HepG2 (cell line): ENCODE measurements around the gene MYO7A. TPM values are rescaled to one million over a fixed set of nuclear protein-coding genes. Genes with fewer than 3 reads are reported as not detected.

Experiments used
- ATAC-seq: fragments of 200-7000 bp; cut with Tn5 transposase; 3 replicates; pipeline ENCODE4 v1.9.1; 2020; ENCODE audit warnings: mild to moderate bottlenecking, moderate library complexity
- BruUV-seq: library from RNA; stranded (reverse); fragments of 400-500 nt; replicated peaks from 2 replicates; lab custom pipeline; 2021; lab: Mats Ljungman, UMichigan
- CTCF ChIA-PET: fragments of 300-600 bp; formaldehyde crosslinking; extraction: SDS; loops from one replicate; lab custom pipeline; 2021; ENCODE audit warnings: low total read pairs, inconsistent platforms, low intra/inter-chr PET ratio; lab: Yijun Ruan, JAX
- POLR2A ChIA-PET: fragments of 350-600 bp; sonication (Branson Sonifier 250); formaldehyde crosslinking; loops from one replicate; lab custom pipeline; 2020; ENCODE audit warnings: antibody characterized with exemption, inconsistent platforms; lab: Yijun Ruan, JAX
- DNase-seq: peaks from one replicate; pipeline ENCODE4 v3.0.0-alpha.2; 2015; ENCODE audit warnings: low spot score
- FAIRE-seq: peaks from 3 replicates; lab custom pipeline; 2011; peaks lifted over from hg19 to GRCh38; lab: Jason Lieb, UNC
- H2AFZ ChIP-seq: one replicate; pipeline ENCODE4 v1.6.1; 2011; ENCODE audit warnings: low read length, inconsistent platforms
- H3K27ac ChIP-seq: fragments of 300-600 bp; 3 replicates; pipeline ENCODE4 v1.8.0; 2011; ENCODE audit warnings: mixed run types, mild to moderate bottlenecking, mixed read lengths, low read length, inconsistent platforms; ENCODE audit not compliant: insufficient read depth; ENCODE audit errors: extremely low read length
- H3K27me3 ChIP-seq, 2 experiments: fragments of 200-600 bp in 1 of 2; 2 replicates in 1 of 2; 3 replicates in 1 of 2; pipeline versions ENCODE4 v1.6.0 to v1.8.0; 2011; ENCODE audit warnings: low read length in 2 of 2, mild to moderate bottlenecking in 2 of 2, moderate library complexity in 2 of 2, inconsistent platforms in 1 of 2; ENCODE audit not compliant: insufficient read depth in 2 of 2, control insufficient read depth in 1 of 2
- H3K36me3 ChIP-seq, 2 experiments: fragments of 200-600 bp in 1 of 2; replicated peaks in 1 of 2; 2 replicates in 1 of 2; 3 replicates in 1 of 2; pipeline versions ENCODE4 v1.5.1 to v1.8.0; 2011; ENCODE audit warnings: low read length in 2 of 2, inconsistent platforms in 1 of 2; ENCODE audit not compliant: insufficient read depth in 2 of 2, control insufficient read depth in 1 of 2
- H3K4me1 ChIP-seq: 2 replicates; pipeline ENCODE4 v1.5.1; 2012; ENCODE audit warnings: low read length, inconsistent platforms; ENCODE audit not compliant: insufficient read depth
- H3K4me2 ChIP-seq: 2 replicates; pipeline ENCODE4 v1.6.0; 2011; ENCODE audit warnings: low read depth, low read length, inconsistent platforms
- H3K4me3 ChIP-seq, 3 experiments: fragments of 200-600 bp in 1 of 3; sonication (generic), shearing (Covaris generic) in 1 of 3; replicated peaks in 1 of 3; 2 replicates each; pipeline ENCODE4 v1.5.1; 2011 to 2016; ENCODE audit warnings: low read length in 3 of 3, inconsistent platforms in 2 of 3, low read depth in 2 of 3, mild to moderate bottlenecking in 2 of 3, control low read depth in 1 of 3, mixed read lengths in 1 of 3; ENCODE audit not compliant: insufficient read depth in 1 of 3
- H3K79me2 ChIP-seq: one replicate; pipeline ENCODE4 v1.6.1; 2011; ENCODE audit warnings: low read length, inconsistent platforms; ENCODE audit not compliant: insufficient read depth
- H3K9ac ChIP-seq: 2 replicates; pipeline ENCODE4 v1.6.0; 2011; ENCODE audit warnings: mild to moderate bottlenecking, low read depth, low read length, inconsistent platforms; ENCODE audit not compliant: insufficient read depth
- H3K9me3 ChIP-seq: 2 replicates; pipeline ENCODE4 v1.5.1; 2012; ENCODE audit warnings: mild to moderate bottlenecking, low read length
- H4K20me1 ChIP-seq: 2 replicates; pipeline ENCODE4 v1.6.0; 2011; ENCODE audit warnings: inconsistent platforms, mild to moderate bottlenecking, low read length, moderate library complexity; ENCODE audit not compliant: insufficient read depth
- AGO1 ChIP-seq: fragments of 200-400 bp; formaldehyde crosslinking; IDR thresholded peaks from 2 replicates; pipeline ENCODE4 v1.6.1; 2017; ENCODE audit warnings: mild to moderate bottlenecking, low read depth, low read length, moderate library complexity; ENCODE audit not compliant: poor library complexity, severe bottlenecking
- GRHL1 ChIP-seq: sonication (generic); formaldehyde crosslinking; conservative IDR thresholded peaks from 2 replicates; pipeline ENCODE4 v1.8.0; 2022; ENCODE audit warnings: missing genetic modification reagents
- PAWR ChIP-seq: sonication (generic); formaldehyde crosslinking; IDR thresholded peaks from 2 replicates; pipeline ENCODE4 v1.4.0; 2020; ENCODE audit warnings: missing genetic modification reagents, mild to moderate bottlenecking, borderline replicate concordance
- POLR2AphosphoS5 ChIP-seq: IDR thresholded peaks from 2 replicates; pipeline ENCODE4 v1.6.1; 2012; ENCODE audit warnings: low read depth, low read length
- ZFP36L1 ChIP-seq: sonication (generic); formaldehyde crosslinking; IDR thresholded peaks from 2 replicates; pipeline ENCODE4 v1.8.0; 2022; ENCODE audit warnings: mild to moderate bottlenecking, missing genetic modification reagents, moderate library complexity
- ZNF263 ChIP-seq: sonication (generic); formaldehyde crosslinking; IDR thresholded peaks from 2 replicates; pipeline ENCODE4 v1.4.0; 2020; ENCODE audit warnings: missing genetic modification reagents
- ZNF788 ChIP-seq: sonication (generic); formaldehyde crosslinking; IDR thresholded peaks from 2 replicates; pipeline ENCODE4 v1.5.0; 2020; ENCODE audit warnings: mild to moderate bottlenecking, missing genetic modification reagents, borderline replicate concordance
- WGBS: methylation state at CpG from one replicate; pipeline ENCODE4 v1.1.6; 2017; ENCODE audit warnings: low lambda C conversion rate; 5-methylcytosine and 5-hydroxymethylcytosine counted together
- in situ Hi-C: cut with HindIII; loops from 2 replicates; pipeline ENCODE4 v1.10.0; 2017; ENCODE audit warnings: low pct_unique_long_range_greater_than_20kb; ENCODE audit not compliant: extremely low pct_ligation_motif_present
- intact Hi-C: fragments of 100-400 bp; cut with micrococcal nuclease; formaldehyde crosslinking; loops from one replicate; pipeline ENCODE4 v1.10.0; 2022; ENCODE audit not compliant: unreplicated experiment
- polyA plus RNA-seq, 8 experiments: library from polyadenylated mRNA; depleted of rRNA in 3 of 8; stranded (reverse) in 7 of 8; unstranded in 1 of 8; fragments of >200 nt; fragmentation: Illumina TruSeq in 4 of 8; extraction: Trizol in 4 of 8; gene quantifications; 2 replicates each; pipeline versions ENCODE4 v1.2.1 to v1.2.3, GENCODE V29; 2011 to 2016; ENCODE audit warnings: low read depth in 4 of 8, missing spikeins in 1 of 8, mixed read lengths in 1 of 8; ENCODE audit not compliant: insufficient read depth in 1 of 8
- total RNA-seq, 5 experiments: library from RNA; depleted of rRNA; stranded (reverse); fragments of >200 nt; fragmentation: Illumina TruSeq; extraction: Trizol; gene quantifications; 2 replicates each; pipeline ENCODE4 v1.2.3, GENCODE V29; 2016; ENCODE audit warnings: low read depth in 1 of 5
- TF ChIP-seq, protein P1 (sequence below): sonication (generic); formaldehyde crosslinking; IDR thresholded peaks from 2 replicates; pipeline ENCODE4 v1.5.0; 2020; ENCODE audit warnings: missing genetic modification reagents
- TF ChIP-seq, protein P2 (sequence below), 2 experiments: sonication (generic) in 1 of 2; formaldehyde crosslinking in 1 of 2; IDR thresholded peaks; 2 replicates each; pipeline versions ENCODE4 v1.5.1 to v1.6.1; 2011 to 2020; ENCODE audit warnings: borderline replicate concordance in 1 of 2, low read depth in 1 of 2, low read length in 1 of 2, mild to moderate bottlenecking in 1 of 2, missing genetic modification reagents in 1 of 2, moderate library complexity in 1 of 2

The MYO7A gene
- total and polyA plus RNA-seq, 2 of the 13 experiments (the other 11 are each of a cell fraction or from before 2014, with no cell fraction given) = 7.5 to 10.0 TPM

DNA sequence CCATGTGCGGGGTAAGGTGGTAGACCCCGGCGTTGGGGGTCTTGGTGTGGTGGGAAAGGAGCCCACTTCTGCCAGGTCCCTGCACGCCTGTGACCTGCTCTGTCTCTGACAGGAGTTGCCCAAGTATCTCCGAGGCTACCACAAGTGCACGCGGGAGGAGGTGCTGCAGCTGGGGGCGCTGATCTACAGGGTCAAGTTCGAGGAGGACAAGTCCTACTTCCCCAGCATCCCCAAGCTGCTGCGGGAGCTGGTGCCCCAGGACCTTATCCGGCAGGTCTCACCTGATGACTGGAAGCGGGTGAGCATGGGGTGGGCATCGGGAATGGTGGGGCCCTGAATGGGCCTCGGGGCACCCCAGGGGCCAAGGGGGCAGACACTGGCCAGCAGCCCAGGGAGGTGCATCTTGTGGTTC lies 83.0 kb downstream of the MYO7A start:
- ChIA-PET POLR2A (no interaction called here), CTCF (no interaction called here)
- no peak overlapping the region for H3K4me2 ChIP-seq

GRCh38 chr11:77211594-77212251 lies 83.7 kb downstream of the MYO7A start:
- no peak overlapping the region for H3K9ac ChIP-seq
- 91% methylated on average over 5 of the region's 11 CpGs for WGBS
- no peak overlapping the region for H3K4me2 ChIP-seq
- POLR2A ChIA-PET = no interaction called here
- peak; percentile 33; the same call in 2 of the 3 replicates for ATAC-seq
- no peaks in the 10 kb centered on the region for H3K27me3 ChIP-seq
- H2AFZ ChIP-seq = no peak overlapping the region
- no peaks in the 10 kb centered on the region for H4K20me1 ChIP-seq
- H3K4me3 ChIP-seq = no peak overlapping the region
- in situ Hi-C loops = no loop called here
- DNase-seq = no peak
- BruUV-seq = no TSS peak
- no peak for TF ChIP-seq GRHL1
- TF ChIP-seq ZNF263 (CRISPR knock-in tag) = peak; percentile 56; the same call in 1 of the 2 replicates
- TF ChIP-seq, protein P1, sequence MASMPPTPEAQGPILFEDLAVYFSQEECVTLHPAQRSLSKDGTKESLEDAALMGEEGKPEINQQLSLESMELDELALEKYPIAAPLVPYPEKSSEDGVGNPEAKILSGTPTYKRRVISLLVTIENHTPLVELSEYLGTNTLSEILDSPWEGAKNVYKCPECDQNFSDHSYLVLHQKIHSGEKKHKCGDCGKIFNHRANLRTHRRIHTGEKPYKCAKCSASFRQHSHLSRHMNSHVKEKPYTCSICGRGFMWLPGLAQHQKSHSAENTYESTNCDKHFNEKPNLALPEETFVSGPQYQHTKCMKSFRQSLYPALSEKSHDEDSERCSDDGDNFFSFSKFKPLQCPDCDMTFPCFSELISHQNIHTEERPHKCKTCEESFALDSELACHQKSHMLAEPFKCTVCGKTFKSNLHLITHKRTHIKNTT (CRISPR knock-in tag) = no peak
- TF ChIP-seq, all 625 proteins: peak for 1
- CTCF ChIA-PET = no interaction called here
- no peak overlapping the region for H3K27ac ChIP-seq
- FAIRE-seq = no peak
- H3K4me1 ChIP-seq = 0 out of 2 replicates have a peak, but pooled peaks cover 6% of the 10 kb centered on the region
- H3K9me3 ChIP-seq = no peaks in the 10 kb centered on the region
- peaks cover 0 to 4% of the 10 kb centered on the region in 2 experiments; a peak in 1 of 5 replicates for H3K36me3 ChIP-seq
- H3K79me2 ChIP-seq = no peaks in the 10 kb centered on the region
- intact Hi-C loops = no loop called here

More for the DNA sequence above, 83.0 kb downstream of the MYO7A start:
- intact Hi-C loops (no loop called here), in situ Hi-C loops (no loop called here)
- no peak overlapping the region for H3K9ac ChIP-seq
- FAIRE-seq (no peak), DNase-seq (no peak), ATAC-seq (no peak)
- no TSS peak for BruUV-seq
- H3K9me3 ChIP-seq = no peaks in the 10 kb centered on the region
- H3K36me3 ChIP-seq = peaks cover 0 to 4% of the 10 kb centered on the region in 2 experiments; a peak in 1 of 5 replicates
- TF ChIP-seq ZNF788 (CRISPR knock-in tag) (no peak), PAWR (CRISPR knock-in tag) (no peak), POLR2AphosphoS5 (no peak), ZFP36L1 (no peak), AGO1 (no peak)
- TF ChIP-seq, protein P2, sequence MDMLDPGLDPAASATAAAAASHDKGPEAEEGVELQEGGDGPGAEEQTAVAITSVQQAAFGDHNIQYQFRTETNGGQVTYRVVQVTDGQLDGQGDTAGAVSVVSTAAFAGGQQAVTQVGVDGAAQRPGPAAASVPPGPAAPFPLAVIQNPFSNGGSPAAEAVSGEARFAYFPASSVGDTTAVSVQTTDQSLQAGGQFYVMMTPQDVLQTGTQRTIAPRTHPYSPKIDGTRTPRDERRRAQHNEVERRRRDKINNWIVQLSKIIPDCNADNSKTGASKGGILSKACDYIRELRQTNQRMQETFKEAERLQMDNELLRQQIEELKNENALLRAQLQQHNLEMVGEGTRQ (IDR thresholded peaks at IDR 0.05; ENCODE audit: low read depth, low read length) = no peak
- TF ChIP-seq, protein P2 (CRISPR knock-in tag; IDR thresholded peaks at IDR 0.05; ENCODE audit: borderline replicate concordance) = no peak
- no peak overlapping the region for H2AFZ ChIP-seq
- H3K27me3 ChIP-seq = no peaks in the 10 kb centered on the region
- WGBS = 97% methylated on average over 6 of the region's 14 CpGs
- H3K79me2 ChIP-seq = no peaks in the 10 kb centered on the region
- no peaks in the 10 kb centered on the region for H4K20me1 ChIP-seq
- H3K4me3 ChIP-seq = no peak overlapping the region
- H3K27ac ChIP-seq = no peak overlapping the region
- 0 out of 2 replicates have a peak, but pooled peaks cover 6% of the 10 kb centered on the region for H3K4me1 ChIP-seq
